Activated gamma-delta T cell treated with Interleukin-2 at 50 U/mL for 16 hours (primary cell): ENCODE measurements around the gene GATB.

Experiments
- DNase-seq: peaks from one replicate; pipeline ENCODE4 v3.0.0-alpha.2; 2020

Gene GATB

DNA sequence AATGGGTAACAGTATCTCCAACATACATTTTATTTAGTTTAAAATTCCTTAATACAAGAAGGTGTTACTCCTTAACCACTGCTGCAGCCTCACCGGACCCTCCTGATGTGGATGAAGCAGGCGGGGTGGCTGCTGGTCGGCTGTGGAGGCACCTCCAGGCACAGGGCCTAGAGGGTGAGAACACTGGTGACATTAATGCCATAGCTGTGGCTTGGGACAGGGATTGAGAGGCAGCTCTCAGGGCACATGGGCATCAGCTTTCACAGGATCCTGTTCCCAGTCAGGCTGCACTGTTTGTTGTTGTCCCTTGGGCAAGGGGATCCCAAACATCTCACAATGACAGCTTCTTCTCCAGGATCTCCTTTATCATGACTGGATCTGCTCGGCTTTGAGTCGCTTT is 90.0 kb downstream of the GATB start:
- no peak for DNase-seq

DNA sequence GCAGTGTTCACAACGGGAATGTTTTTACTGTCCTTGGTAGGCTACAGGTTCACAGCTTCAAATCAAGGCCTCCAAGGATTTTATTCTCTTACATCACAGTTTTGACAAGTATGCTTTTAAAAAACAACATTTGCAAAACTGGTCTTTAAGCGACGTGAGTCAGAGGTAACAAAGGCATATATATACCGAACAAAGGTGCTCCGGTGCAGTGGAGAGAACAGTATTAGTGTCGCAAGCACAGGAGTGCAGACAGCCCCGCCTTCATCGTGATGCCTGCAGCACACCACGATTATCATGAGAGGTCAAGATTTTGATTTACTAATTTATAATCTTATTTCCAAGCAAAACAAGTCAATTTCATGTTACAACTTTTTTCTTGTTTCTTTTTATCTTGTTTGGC is 90.8 kb downstream of the GATB start:
- DNase-seq = no peak

DNA sequence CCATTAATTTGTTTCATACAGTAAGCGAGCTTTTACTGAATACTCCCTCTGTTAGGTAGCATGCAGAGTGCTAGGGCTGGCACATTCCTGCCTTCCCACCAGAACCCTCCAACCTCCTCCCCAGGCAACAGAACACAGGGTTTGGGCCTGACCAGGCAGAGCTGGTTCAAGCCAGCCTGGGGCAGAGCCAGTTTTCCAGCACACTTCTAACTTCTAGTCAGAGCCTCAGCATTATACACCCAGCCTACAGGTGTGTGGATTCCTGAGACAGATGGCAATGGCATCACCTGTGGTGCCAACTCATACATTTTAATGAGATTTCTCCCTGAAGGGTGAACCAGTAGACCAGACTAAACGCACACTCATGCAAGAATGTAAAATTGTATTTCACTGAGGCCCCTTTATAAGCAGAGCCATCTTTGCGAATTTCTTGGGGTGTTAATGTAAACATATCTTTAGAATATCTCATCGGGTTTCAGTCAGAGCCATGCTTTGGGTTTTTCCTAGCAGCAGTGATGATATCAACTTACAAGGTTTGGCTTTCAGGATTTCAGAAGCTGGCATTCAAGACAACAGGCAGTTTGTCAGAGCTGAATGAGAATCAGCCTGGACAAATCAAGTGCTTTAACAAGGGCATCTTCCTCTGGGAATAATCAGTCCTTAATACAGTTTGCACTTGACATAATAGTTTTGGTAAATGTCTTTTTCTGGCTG is 92.0 kb downstream of the GATB start:
- DNase-seq = no peak

DNA sequence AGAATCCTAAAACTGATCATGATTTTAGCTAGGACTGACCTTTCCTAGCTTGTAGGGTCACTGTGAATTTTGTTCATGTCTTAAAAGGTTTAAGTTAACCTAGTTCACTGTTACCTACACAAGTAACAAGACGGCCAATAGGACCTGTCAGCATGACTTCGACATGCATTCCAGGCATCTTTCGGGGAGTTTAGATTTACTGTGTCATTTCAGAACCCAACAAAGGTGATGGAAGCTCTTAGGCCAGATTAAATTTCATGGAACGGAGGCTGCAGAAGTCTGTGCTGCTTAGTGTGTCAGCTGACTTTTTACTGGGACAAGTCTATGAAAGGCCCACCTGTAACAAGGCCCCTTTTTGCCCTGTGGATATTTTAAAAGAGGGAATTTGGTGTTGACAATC is 93.1 kb downstream of the GATB start:
- DNase-seq = no peak

DNA sequence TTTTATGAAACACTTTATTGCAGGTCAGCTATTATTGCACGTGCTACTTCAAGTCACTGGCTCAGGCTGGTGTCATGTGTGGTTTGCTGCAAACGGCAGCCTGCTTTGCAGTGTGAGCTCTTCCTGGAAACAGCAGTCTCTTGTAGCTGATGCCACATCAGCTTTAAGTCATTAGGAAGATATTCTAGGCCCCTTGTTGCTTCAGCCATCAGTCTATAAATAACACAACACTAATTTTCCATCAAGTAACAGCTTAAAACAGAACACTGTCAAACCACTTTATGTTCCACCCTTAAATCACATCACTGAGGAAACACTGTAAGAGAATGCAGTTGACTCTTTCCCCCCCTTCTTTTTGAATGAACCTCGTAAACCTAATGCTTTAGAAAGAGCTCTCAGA is 93.8 kb downstream of the GATB start:
- no peak for DNase-seq

DNA sequence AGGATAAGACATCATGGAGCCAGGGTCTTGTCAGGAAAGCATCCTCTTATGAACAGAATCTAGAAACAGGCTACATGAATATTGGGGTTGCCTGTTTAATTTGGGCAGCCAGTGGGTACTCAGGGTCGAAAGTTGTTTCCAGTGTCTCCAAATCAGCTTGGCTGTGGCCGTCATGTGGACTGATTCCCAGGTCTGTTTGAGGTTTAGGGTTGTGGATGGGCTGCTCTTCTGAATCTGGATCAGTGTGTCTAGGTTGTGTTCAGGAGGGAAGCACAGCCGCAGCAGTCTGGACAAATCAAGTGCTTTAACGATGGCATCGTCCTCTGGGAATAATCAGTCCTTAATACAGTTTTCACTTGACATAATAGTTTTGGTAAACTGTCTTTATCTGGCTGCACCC is 94.3 kb downstream of the GATB start:
- no peak for DNase-seq

DNA sequence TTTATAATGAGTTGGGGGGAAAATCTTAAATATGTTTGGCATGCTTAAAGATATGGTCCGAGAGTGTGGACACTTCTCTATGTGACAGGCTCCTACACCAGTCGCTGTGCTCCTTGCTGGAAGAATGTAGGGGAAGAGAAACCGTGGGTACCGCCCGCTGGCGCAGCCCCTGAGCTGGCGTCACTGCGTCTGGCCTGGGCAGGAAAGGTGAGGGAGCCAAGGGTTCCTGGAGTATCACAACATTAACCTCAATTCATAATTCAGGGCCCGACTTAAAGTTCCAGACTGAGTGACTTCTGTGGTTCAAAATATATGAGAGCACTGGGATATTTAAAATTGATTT is 95.1 kb downstream of the GATB start:
- DNase-seq = no peak

DNA sequence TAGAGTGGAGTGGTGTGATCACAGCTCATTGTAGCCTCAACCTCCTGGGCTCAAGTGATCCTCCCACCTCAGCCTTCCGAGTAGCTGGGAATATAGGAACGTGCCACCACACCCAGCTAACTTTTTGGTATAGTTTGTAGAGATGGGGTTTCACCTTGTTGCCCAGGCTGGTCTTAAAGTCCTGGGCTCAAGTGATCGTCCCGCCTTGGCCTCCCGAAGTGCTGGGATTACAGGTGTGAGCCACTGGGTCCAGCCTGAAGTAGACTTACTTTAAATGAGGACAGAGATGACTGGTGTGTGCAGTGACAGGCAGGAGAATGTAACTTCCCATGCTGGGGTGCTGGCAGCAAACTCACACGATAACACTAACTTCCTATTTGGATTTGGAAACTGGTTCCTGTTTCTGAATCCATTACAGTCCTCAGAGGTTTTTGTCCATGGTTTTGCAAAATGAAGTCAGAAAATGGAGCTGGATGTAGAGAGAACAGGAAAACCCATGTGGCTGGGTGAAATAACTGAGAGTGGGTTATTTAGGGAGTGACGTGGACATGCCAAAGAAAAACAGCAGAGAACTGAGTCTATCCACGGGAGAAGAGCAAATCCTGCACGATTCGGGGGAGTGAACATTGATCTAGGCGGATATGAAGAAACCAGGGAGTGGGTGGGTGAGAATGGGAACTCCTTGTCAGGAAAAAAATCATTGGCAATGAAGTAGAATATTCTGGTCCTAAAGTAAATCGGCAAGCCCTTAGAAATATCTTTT is 95.6 kb downstream of the GATB start:
- DNase-seq = no peak

DNA sequence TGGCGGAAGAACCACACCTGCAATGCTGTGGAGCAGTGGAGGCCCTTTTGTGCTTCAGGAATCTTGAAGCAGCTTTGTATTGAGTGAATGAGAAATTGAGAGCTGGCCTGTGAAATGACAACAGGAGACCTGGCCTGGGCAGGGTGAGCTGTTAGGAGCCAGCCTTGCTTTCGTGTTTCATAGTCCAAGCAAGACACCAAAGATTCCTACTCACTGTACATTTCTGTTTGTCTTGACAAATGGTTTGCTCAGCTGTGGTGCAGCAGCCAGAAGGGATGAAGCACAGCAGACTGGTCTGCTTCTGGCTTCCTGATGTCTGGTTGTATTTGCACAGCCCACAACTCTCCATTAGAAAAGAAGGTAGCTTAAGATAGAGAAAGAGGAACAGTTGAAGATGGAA is 96.5 kb downstream of the GATB start:
- DNase-seq = no peak

DNA sequence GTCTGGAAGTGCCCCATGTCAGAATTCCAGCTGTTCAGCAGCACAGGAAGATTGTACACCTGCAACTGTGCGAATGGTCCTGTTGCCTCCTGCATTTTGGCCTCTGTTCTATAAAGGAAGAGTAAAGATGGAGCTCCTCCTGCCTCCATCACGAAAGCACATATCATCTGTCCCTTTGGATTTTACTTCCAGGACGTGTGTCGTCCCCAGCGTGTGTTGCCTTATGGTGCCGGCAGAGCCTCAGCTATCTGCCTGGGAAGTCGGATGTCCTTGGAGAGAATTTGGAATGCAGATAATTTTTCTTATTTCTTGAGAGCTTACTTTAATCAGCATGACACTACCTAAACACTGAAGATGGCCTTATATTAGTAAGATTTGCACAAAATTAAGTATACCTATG is 97.7 kb downstream of the GATB start:
- DNase-seq = no peak

DNA sequence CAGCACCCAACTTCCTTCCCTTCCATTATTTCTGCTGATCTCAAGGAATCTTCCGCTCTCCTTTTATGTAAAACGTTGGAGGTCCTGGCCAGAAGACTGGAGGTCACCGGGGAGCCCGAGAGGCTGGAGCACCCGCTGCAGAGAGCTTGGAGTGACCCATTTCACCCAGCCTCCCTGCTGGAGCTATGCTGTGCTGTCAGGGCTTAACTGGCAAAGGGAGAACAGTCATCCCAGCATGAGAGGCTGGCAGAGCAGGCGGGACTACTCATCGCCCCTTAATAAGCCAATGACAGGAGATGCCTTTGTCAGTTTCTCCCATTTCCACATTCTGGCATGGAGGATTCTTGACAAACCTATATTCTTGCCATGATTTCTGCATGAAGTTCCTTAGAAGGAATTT is 98.9 kb downstream of the GATB start:
- DNase-seq = no peak

DNA sequence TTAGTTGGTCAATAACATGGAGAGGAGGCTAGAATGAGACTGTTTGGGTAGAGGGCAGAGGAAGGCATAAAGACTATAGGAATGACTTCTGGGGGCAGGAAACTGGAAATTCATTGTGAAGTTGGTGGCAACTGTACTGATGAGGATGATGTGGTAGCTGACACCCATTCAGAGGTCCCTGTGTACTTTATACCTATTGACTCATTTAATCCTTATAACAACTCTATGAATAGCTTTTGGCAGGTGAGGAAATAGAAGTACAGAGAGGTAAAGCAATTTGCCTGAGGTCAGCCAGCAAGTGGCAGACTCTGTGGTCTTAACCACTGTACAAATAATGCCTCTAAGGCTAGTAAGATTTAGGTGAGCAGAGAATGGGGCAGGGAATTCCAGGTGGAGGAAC is 100.1 kb downstream of the GATB start:
- DNase-seq = no peak

DNA sequence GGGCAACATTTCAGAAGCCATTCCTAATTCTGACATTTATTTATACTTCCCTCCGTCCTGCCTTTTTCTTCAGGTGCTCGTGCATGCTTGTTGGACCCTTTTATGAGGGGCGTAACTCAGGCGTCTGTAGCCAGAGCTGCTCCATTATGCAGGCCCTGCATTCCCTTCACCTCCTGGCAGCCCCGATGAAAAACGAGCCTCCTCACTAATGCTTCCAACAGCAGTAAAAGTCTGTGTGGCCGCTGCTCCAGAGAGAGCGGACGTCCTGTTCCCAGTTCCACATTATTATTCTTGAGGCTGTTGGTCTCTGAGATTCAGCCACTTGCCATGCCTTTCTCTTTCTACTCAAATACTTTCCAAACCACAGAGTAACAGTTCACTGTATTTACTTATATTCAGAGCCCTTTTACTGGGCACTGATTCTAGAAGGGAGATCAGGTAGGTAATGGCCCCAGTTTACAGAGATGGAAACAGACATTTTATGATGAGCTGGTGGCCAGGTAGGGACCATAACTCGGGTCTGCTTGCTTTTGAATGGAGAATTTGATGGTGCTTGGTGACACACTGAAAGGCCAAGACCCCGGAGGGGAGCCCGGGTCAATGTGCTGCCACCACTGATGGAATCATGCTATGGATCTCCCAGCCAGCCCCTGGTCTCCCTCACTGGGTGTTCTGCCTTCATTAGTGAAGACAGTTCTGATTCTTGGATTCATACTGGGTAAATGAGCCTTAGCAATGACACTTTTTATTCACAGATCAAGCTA is 101.0 kb downstream of the GATB start:
- no peak for DNase-seq

DNA sequence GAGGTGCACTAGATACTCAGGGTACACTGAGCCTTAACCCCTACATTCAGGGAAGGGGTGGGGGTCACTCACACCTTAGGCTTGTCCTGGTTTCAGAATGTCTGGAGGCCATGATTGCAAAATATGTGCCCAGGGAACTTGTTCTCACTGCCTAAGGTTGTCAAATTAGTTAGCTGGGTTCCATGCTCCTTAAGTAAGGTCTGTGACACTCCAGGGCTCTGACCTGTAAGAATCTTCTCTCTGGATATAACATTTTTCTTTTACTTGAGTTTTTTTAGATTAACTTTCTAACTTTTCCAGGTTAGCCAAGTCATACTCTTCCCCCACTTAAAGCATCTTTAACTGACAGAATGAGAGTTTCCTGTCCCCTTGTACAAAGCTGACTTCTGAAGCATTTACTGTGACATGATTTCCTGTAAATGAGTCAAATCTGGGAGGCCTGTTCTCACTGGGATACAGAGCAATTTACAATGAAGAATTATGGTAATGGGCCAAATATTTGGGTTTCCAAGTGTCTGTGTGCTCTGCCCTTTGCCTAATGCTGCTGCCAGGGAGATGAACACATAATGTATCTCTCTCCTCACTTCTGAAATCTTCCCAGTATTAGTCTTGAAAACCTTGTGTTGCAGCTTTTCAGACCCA is 101.7 kb downstream of the GATB start:
- no peak for DNase-seq

DNA sequence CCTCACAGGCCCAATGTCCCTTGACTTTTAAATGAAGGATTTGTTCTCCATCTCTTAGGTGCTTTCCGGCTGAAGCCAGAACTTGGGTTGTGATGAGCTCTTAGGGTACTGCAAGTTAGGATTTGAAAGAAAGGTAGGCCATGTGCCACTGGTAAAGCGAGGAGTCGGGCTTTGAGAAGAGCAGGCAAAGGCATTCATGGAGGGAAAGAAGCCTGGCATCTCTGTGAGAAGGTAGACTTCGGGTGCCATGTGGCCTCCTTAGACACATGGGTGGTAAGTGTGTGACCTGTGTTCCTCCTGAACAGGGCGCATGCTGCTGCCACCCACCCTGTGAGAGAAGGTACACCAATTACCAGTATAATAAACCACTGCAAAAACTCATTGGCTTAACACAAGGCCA is 102.9 kb downstream of the GATB start:
- DNase-seq = no peak

DNA sequence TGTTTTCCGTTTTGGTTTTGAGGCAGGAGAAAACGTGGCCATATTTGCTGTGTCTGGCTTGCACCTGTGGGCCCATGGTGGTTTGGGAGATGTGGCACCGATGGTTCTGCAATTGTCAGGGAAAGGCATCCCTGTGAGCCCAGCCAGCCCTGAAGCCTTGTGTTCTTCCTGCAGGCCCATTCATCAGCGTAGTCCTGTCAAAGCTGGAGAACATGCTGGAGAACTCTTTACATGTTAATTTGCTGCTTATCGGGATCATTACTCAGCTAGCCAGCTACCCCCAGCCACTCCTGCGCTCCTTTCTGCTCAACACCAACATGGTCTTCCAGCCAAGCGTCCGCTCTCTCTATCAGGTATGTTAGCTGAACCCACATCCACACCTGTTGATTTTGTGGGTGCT is 104.7 kb downstream of the GATB start:
- no peak for DNase-seq

DNA sequence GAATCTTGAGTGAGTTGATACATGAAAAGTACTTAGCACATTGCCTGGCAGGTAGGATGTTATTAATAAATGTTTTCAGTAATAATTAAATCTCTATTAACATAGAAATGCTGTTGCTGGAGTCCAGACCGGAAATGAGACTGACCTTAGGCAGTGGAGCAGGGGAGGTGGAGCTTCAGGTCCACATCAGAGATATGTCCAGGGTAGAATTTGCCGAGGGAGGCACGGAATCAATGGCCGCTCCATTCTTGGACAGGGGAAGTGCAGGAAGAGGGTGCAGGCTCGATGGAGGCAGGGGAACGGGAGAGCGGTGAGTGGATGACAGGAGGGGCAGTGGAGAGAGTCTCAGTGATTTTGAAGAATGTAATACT is 107.3 kb downstream of the GATB start:
- no peak for DNase-seq

DNA sequence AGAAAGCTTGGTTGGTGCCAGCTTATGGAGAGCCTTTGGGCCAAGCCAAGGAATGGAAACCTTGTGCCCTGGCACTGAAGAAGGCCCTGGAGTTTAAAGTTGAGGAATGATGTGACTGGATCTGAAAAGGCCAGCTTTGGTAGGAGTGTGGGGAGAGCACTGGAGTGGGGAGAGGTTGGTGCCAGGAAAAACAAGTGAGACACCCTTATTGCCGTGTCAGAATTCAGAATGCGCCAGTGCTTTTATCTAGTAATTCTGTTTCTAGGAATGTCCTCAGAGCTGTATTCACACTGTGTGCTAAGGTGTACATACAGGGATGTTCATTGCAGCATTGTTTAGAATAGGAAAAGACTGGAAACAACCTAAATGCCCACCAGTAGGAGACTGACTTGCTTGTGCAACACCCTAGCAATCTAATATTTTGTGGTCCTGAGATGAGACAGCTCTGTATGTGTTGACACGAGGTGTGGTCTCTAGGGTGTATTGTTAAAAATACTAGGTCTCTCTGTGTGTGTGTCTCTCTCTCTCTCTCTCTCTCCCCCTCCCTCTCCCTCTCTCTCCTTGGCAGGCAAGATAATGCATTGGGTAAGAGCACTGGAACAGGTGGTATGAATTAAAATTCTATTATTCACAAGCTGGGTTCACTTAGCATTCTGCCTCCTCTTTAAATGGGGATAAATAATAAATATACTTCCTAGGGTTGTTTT is 107.8 kb downstream of the GATB start:
- DNase-seq = no peak

DNA sequence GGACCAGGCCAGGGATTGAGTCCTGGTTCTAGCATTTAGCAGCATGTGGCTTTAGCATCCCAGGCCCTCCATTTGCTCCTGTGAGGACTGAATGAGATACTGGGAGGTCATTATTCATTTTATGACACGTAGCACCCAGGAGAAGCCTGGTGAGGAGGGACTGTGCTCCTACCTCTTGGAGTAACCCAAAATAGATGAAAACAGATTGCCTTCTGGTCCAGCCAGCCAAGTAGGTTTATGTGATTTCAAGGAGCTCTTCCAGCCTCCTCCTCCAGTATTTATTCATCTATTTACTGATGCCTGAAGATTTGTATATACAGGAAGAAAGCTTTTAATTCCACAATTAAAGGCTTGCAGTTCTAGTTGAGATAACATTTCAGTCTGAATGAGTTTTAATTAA is 109.3 kb downstream of the GATB start:
- DNase-seq = no peak

DNA sequence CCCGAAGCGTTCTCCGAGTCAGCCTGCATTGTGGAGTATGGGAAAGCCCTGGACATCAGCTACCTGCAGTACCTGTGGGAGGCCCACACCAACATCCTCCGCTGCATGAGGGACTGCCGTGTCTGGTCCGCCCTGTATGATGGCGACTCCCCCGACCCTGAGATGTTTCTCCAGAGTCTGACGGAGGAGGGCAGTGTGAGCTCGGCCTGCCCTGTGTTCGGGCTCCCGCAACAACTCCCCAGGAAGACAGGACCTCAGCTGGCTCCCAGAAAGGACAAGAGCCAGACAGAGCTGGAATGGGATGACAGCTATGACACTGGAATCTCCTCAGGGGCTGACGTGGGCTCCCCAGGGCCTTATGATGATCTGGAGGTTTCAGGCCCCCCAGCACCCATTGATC is 111.3 kb downstream of the GATB start:
- DNase-seq = no peak

DNA sequence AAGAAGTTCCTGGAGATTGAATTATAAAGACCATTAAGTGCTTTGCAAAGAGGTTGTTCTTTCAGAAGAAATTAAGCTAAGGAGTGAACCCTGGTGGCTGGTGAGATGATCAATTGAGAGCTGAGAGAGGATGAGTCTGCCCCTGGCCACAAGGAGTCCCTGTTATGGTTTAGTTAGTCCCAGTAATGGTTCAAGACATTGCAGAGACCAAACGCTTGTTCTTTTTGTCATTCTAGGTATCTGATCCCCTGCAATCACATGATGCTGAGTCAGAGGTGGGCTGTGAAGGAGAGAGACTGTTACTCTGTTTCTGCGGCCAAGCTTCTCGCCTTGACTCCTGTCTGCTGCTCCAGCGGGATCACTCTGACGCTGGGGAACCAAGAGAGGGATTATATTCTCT is 114.5 kb downstream of the GATB start:
- DNase-seq = no peak

DNA sequence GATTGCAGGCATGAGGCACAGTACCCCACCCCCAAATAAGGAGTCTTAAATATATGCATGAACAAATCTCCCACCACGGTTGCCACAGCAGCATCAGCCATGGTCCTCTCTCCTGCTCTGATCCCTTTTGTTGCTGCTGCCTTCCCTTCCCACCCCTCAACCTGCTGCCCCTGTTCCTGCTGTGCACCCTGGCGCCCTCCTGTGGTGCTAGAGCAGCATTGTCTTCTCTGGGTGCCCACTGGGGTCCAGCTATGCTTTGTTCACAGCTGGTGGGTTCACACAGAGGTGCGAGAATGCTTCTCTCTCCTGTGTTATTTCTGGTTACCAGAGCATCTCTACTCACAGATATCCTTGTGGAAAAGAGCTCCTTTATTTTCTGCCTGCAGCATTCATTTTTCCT is 116.2 kb downstream of the GATB start:
- DNase-seq = no peak

DNA sequence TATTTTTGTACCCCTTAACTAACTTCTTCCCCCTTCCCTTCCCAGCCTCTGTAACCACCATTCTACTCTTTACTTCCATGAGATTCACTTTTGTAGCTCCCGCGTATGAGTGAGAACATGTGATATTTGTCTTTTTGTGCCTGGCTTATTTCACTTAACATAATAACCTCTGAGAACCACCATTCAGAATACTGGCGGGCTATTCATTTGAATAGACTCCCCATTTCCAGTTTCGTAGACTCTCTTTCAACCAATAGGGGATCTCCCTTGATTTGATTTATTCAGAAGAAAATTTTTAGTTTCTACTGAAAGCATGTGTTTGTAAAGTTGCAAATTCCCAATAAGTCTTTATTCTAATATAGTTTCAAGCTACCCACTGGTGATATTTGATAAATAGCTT is 117.2 kb downstream of the GATB start:
- no peak for DNase-seq
